ENCODE data around the gene ADAR. TPM values are rescaled to one million over a fixed set of nuclear protein-coding genes. Genes with fewer than 3 reads are reported as not detected.

The ADAR gene
- total RNA-seq, 4 donors from 2014 or later, result 81.5 to 140 (median 110) TPM

DNA sequence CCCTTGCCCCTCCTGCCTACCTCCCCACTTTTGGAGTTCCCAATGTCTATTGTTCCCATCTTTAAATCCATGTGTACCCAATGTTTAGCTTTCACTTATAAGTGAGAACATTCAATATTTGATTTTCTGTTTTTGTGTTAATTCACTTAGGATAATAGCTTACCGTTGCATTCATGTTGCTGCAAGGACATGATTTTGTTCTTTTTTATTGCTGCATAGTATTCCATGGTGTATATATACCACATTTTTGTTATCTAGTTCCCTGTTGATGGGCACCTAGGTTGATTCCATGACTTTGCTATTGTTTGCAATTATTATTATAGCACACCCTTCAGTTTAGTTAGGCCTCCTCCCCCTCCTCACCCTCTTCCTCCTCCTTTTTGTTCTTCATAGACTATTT, 33.5 kb upstream of the ADAR start:
- in situ Hi-C loops (cut with MboI; ENCODE audit: low pct_ligation_motif_present in 1 of 4, low pct_unique_long_range_greater_than_20kb in 1 of 4, low sequenced_read_pairs in 3 of 4), result no loop called here
- 86 to 90% methylated on average over 1 of the region's 1 CpG for WGBS, 2 donors (ENCODE audit: low coverage in 1 of 2)
- no peaks in the 10 kb centered on the region for H3K4me1 ChIP-seq

DNA sequence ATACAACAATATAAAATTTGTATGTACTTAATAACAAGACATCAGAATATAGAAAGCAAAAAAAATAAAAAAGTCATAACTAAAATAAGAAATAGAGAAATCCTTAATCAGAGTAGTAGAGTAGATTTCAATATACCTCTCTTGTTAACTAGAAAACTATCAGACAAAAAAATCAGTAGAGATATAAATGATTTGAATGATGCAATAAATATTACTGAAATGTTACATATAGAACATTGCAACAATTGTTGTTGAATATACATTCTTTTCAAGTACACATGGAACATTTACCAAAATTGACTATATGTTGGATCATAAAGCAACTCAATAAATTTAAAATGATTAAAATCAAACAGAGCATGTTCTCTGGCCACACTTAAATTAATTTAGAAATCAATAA, 31.9 kb upstream of the ADAR start:
- Histone ChIP-seq H3K27me3 (peaks cover 38% of the 10 kb centered on the region), H3K36me3 (no peaks in the 10 kb centered on the region), H3K27ac (no peak overlapping the region), H3K4me1 (no peaks in the 10 kb centered on the region), H3K4me3 (no peak overlapping the region), H3K9me3 (no peaks in the 10 kb centered on the region)
- DNase-seq, result no peak
- intact Hi-C loops (cut with DNase I; ENCODE audit: low total_unique reads), result no loop called here
- in situ Hi-C loops (cut with MboI; ENCODE audit: low pct_ligation_motif_present in 1 of 4, low pct_unique_long_range_greater_than_20kb in 1 of 4, low sequenced_read_pairs in 3 of 4), result no loop called here
- TF ChIP-seq POLR2AphosphoS5 (IDR thresholded peaks at IDR 0.05) (no peak), POLR2A (IDR thresholded peaks at IDR 0.05) (no peak), CTCF (IDR thresholded peaks at IDR 0.05) (no peak), EP300 (IDR thresholded peaks at IDR 0.05; ENCODE audit: low read depth) (no peak)

More for the DNA sequence above, 33.5 kb upstream of the ADAR start:
- no peak for DNase-seq
- intact Hi-C loops (cut with DNase I; ENCODE audit: low total_unique reads), result no loop called here
- peaks cover 21% of the 10 kb centered on the region for H3K27me3 ChIP-seq
- no peak overlapping the region for H3K4me3 ChIP-seq
- no peaks in the 10 kb centered on the region for H3K36me3 ChIP-seq
- TF ChIP-seq CTCF (IDR thresholded peaks at IDR 0.05) (no peak), EP300 (IDR thresholded peaks at IDR 0.05; ENCODE audit: low read depth) (no peak), POLR2AphosphoS5 (IDR thresholded peaks at IDR 0.05) (no peak), POLR2A (IDR thresholded peaks at IDR 0.05) (no peak)
- H3K27ac ChIP-seq, result no peak overlapping the region
- H3K9me3 ChIP-seq, result no peaks in the 10 kb centered on the region

DNA sequence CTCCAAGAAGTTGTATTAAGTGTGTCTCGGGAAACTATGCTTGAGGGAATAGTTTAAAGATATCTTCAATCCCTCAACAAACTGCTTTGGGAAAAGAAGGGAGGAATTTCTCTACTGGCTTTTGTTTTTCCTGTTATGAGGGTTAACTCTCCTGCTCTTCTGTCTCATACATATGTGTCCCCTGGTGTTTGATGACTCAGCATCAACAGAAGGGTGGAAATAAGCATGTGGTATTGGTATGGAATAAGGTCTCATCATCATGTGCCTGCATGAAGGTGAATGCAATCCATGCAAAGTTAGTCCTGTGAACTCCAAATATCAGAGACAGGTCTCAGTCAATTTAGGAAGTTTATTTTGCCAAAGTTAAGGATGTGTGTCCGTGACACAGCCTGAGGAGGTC, 27.2 kb upstream of the ADAR start:
- Histone ChIP-seq H3K4me3 (no peak overlapping the region), H3K27me3 (peaks cover 53% of the 10 kb centered on the region), H3K27ac (no peak overlapping the region), H3K36me3 (no peaks in the 10 kb centered on the region), H3K9me3 (no peaks in the 10 kb centered on the region), H3K4me1 (no peaks in the 10 kb centered on the region)
- 29 to 50% methylated on average over 2 of the region's 2 CpGs for WGBS, 2 donors (ENCODE audit: low coverage in 1 of 2)
- DNase-seq, result no peak
- intact Hi-C loops (cut with DNase I; ENCODE audit: low total_unique reads), result no loop called here
- TF ChIP-seq EP300 (IDR thresholded peaks at IDR 0.05; ENCODE audit: low read depth) (no peak), CTCF (IDR thresholded peaks at IDR 0.05) (no peak), POLR2AphosphoS5 (IDR thresholded peaks at IDR 0.05) (no peak), POLR2A (IDR thresholded peaks at IDR 0.05) (no peak)
- in situ Hi-C loops (cut with MboI; ENCODE audit: low pct_ligation_motif_present in 1 of 4, low pct_unique_long_range_greater_than_20kb in 1 of 4, low sequenced_read_pairs in 3 of 4), result no loop called here

- no peak for TF ChIP-seq POLR2AphosphoS5 (IDR thresholded peaks at IDR 0.05)
- TF ChIP-seq CTCF (IDR thresholded peaks at IDR 0.05), result no peak
- no peak for TF ChIP-seq POLR2A (IDR thresholded peaks at IDR 0.05)
- TF ChIP-seq EP300 (IDR thresholded peaks at IDR 0.05; ENCODE audit: low read depth), result no peak
- no peak for DNase-seq
- Histone ChIP-seq H3K36me3 (no peaks in the 10 kb centered on the region), H3K4me3 (no peak overlapping the region), H3K27me3 (peaks cover 14% of the 10 kb centered on the region), H3K9me3 (no peaks in the 10 kb centered on the region), H3K27ac (no peak overlapping the region), H3K4me1 (peaks cover 9 to 18% (median 11%) of the 10 kb centered on the region in 4 donors)
- WGBS, 2 donors (ENCODE audit: low coverage in 1 of 2), result no CpG with 5 or more reads among the region's 1 CpG
- intact Hi-C loops (cut with DNase I; ENCODE audit: low total_unique reads) (no loop called here), in situ Hi-C loops (cut with MboI; ENCODE audit: low pct_ligation_motif_present in 1 of 4, low pct_unique_long_range_greater_than_20kb in 1 of 4, low sequenced_read_pairs in 3 of 4) (no loop called here)
Observed at GRCh38 chr1:154629675-154630073, 21.7 kb upstream of the ADAR start.
